HG03354 (cell line): ENCODE data around the gene MRNIP.

Experiments
- ATAC-seq: cut with Tn5 transposase; IDR thresholded peaks from one replicate; pipeline ENCODE4 v1.9.1; 2021; ENCODE audit warnings: mild to moderate bottlenecking; ENCODE audit not compliant: unreplicated experiment, poor library complexity, severe bottlenecking

MRNIP gene

GRCh38 chr5:179890751-179891682, 32.4 kb upstream of the MRNIP start:
- ATAC-seq, result no peak

- ATAC-seq, result no peak
Observed at GRCh38 chr5:179889885-179890284, 31.3 kb upstream of the MRNIP start.

- ATAC-seq, result no peak
Observed at GRCh38 chr5:179887802-179888201, 29.2 kb upstream of the MRNIP start.

- no peak for ATAC-seq
Observed at GRCh38 chr5:179887095-179887494, 28.5 kb upstream of the MRNIP start.

- no peak for ATAC-seq
Observed at GRCh38 chr5:179886190-179886911, 27.7 kb upstream of the MRNIP start.

- no peak for ATAC-seq
Observed at GRCh38 chr5:179885491-179886090, 27.0 kb upstream of the MRNIP start.

- no peak for ATAC-seq
Observed at GRCh38 chr5:179883163-179883562, 24.5 kb upstream of the MRNIP start.

GRCh38 chr5:179882338-179882737, 23.7 kb upstream of the MRNIP start:
- ATAC-seq, result no peak

- no peak for ATAC-seq
Observed at GRCh38 chr5:179880848-179881590, 22.4 kb upstream of the MRNIP start.

GRCh38 chr5:179880066-179880650, 21.5 kb upstream of the MRNIP start:
- no peak for ATAC-seq

- no peak for ATAC-seq
Observed at GRCh38 chr5:179879690-179880010, 21.0 kb upstream of the MRNIP start.

- ATAC-seq, result no peak
Observed at GRCh38 chr5:179879003-179879689, 20.5 kb upstream of the MRNIP start.

- no peak for ATAC-seq
Observed at GRCh38 chr5:179878222-179879002, 19.8 kb upstream of the MRNIP start.

GRCh38 chr5:179876610-179876952, 18.0 kb upstream of the MRNIP start:
- no peak for ATAC-seq

- no peak for ATAC-seq
Observed at GRCh38 chr5:179875741-179876609, 17.4 kb upstream of the MRNIP start.

GRCh38 chr5:179874536-179875292, 16.1 kb upstream of the MRNIP start:
- ATAC-seq, result no peak

GRCh38 chr5:179874136-179874535, 15.5 kb upstream of the MRNIP start:
- no peak for ATAC-seq
